Epithelial cell of esophagus (primary cell): Measurements from ENCODE around the gene NOB1.

ENCODE experiments used
- DNase-seq: peaks from one replicate; pipeline ENCODE4 v3.0.0; 2010; ENCODE audit warnings: low read depth
- H3K4me3 ChIP-seq: 2 replicates; pipeline ENCODE4 v1.5.1; 2011; ENCODE audit warnings: mild to moderate bottlenecking, low read length, control low read depth
- TF ChIP-seq, protein P1 (sequence below): IDR thresholded peaks from 2 replicates; pipeline ENCODE4 v1.5.1; 2011; ENCODE audit warnings: low read depth, mild to moderate bottlenecking, low read length, control low read depth, inconsistent platforms; ENCODE audit not compliant: insufficient read depth; ENCODE audit errors: missing control alignments

Gene NOB1

DNA sequence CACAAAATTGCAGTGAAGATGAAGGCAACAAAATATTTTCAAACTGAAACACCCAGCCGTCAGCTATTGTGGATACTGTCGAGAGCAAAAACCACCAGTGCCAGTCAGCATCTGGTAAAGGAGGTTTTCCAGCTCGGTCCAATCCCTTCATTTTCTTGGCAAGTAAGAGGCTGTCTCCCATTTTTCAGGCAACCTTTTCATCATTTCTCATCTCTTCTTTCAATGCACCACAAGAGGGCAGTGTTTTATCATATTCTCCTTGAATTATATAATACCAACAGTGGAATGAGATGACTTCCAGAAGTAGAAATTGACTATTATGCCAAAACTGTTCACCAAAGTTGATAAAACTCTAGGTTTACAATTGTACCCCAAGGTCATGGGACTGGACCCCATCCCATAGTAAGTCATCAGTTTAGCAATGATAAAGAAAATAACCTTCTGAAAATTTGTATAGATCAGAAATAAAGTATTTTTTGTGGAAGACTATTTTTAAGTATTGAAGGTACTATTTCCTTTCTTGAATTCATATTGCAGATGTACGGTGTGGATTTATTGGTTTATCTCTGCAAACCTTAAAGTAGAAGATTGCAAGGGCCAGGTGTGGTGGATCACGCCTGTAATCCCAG lies 45.2 kb downstream of the NOB1 start:
- TF ChIP-seq, protein P1, sequence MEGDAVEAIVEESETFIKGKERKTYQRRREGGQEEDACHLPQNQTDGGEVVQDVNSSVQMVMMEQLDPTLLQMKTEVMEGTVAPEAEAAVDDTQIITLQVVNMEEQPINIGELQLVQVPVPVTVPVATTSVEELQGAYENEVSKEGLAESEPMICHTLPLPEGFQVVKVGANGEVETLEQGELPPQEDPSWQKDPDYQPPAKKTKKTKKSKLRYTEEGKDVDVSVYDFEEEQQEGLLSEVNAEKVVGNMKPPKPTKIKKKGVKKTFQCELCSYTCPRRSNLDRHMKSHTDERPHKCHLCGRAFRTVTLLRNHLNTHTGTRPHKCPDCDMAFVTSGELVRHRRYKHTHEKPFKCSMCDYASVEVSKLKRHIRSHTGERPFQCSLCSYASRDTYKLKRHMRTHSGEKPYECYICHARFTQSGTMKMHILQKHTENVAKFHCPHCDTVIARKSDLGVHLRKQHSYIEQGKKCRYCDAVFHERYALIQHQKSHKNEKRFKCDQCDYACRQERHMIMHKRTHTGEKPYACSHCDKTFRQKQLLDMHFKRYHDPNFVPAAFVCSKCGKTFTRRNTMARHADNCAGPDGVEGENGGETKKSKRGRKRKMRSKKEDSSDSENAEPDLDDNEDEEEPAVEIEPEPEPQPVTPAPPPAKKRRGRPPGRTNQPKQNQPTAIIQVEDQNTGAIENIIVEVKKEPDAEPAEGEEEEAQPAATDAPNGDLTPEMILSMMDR: peak; percentile 54
- DNase-seq: peak; percentile 70
- no peak overlapping the region for H3K4me3 ChIP-seq

DNA sequence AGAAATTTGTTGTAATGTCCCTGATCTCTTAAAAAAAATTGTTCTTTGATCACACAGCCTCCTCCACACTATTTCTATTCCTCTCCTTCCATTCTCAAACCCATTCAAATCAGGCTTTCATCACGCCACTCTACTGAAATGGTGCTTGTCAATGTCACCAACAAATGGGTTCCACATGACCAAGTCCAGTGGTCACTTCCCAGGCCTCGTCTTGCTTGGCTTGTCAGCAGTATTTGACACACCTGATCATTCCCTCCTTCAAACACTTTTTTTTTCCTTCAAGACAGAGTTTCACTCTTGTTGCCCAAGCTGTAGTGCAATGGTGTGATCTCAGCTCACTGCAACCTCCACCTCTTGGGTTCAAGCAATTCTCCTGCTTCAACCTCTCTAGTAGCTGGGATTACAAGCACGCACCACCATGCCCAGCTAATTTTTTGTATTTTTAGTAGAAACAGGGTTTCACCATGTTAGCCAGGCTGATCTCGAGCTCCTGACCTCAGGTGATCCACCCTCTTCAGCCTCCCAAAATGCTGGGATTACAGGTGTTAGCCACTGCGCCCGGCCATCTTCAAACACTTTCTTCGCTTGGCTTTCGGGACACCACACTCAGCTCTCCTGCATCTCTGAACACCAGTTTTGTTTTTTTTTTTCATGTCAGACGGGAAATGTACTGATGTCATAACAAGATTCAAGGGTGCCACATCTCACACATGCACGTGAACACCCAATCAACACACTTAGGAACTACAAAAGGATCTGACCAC lies 46.6 kb downstream of the NOB1 start:
- TF ChIP-seq, protein P1: no peak
- H3K4me3 ChIP-seq: no peak overlapping the region
- no peak for DNase-seq

DNA sequence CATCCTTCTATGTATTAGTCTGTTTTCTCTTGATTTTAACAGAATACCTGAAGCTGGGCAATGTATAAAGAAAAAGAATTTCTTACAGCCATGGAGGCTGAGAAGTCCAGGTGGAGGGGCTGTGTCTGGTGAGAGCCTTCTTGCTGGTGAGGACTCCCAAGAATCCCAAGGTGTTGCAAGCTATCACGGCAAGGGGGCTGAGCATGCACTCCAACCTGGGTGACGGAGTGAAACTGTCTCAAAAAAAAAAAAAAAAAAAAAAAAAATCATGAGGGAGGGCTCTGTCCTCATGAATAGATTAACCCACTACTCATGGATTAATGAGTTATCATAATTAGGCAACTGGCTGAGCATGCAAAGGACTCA lies 47.8 kb downstream of the NOB1 start:
- no peak overlapping the region for H3K4me3 ChIP-seq
- DNase-seq: no peak
- TF ChIP-seq, protein P1: no peak

DNA sequence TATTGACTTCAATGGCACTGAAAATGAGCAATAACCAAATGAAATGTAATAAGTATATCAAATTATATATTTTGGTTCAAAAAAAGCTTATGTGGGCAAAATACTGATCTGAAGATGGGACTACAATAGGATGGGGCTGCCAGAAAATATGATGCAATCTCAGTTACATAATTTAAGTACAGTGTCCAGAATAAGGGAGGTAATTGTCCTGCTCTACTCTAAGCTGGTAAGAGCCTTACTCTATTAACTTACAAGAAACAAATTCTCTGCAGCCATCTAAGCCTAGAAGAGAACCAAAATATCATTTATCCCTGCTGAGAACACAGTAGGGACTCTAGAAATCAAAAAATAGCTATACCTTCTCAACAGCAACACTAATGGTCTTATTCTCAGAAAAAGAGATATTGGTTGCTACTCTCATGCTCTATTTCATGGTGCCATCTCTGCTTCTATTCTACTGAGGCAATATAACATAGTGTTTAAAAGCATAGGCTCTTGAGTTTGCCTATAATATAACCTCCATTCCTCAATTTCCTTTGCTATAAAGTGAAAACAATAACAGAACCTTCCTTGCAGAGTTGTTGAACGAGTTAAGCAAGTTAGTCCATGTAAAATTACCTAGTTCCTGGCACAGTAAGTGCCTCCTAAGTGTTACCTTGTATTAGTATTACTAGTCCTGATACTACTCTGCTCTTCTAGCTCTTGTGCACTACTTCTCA lies 48.3 kb downstream of the NOB1 start:
- TF ChIP-seq, protein P1: no peak
- peak overlapping the region; percentile 18 for H3K4me3 ChIP-seq
- DNase-seq: peak; percentile 76

DNA sequence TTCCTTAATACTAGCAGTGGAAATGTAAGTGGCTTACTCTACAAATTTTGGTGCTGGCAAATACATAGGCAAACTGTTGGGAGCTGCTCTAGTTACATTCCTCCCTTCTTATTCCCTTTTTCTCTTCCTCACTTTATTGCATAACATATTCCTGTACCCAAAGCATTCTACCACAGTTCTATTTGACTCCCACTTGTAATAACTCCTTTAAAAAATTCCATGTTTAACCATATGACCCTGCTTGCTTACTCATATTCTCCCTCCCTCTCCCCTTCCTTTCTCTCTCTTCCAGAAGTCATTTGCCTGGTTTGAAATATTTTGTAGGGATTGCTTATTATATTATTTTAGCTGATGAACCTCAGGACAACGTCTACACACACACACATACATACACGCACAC lies 51.1 kb downstream of the NOB1 start:
- DNase-seq: no peak
- TF ChIP-seq, protein P1: no peak
- no peak overlapping the region for H3K4me3 ChIP-seq

DNA sequence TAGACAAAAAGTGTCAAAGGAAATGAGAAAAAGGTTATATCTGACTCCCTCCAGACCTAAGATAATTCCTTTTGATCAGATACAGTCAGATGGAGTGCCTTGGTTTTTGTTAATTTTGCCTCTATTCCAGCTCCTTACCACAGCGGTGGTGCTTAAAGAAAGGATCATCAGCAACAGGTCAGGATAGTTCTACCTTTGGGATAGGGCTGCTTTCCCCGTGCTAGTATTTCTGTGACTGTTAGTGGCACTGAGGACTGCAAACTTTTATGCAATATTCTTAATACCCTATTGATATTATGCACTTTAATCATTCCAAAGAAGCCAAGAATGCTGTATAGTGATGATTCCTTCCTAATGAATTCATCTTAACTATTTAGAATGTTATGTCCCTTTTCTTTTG lies 52.9 kb downstream of the NOB1 start:
- TF ChIP-seq, protein P1: no peak
- no peak overlapping the region for H3K4me3 ChIP-seq
- DNase-seq: no peak

DNA sequence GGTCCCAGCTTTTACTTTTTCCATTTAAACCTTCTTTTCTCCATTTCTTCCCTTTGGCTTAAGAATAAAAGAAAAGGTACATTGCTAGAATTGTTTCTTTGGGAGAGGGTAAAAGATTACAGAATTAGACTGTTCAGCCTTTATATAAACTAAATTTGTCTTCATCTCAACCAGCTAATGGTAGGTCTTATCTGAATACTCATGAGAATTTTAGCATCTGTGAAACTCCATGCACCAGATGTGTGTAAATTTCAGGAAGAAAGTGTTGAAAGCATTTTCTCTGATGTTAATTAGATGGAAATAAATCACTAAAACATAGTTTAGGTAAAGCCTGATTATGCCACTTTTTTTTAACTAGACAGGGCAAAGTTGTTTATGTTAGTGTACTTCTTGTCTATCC lies 53.3 kb downstream of the NOB1 start:
- H3K4me3 ChIP-seq: no peak overlapping the region
- no peak for DNase-seq
- TF ChIP-seq, protein P1: no peak
